HCT116 (cell line): ENCODE data around the gene PRR16.

ENCODE experiments used
- CEBPB ChIP-seq: IDR thresholded peaks from 2 replicates; pipeline ENCODE4 v1.6.1; 2012; ENCODE audit warnings: low read depth
- CTCF ChIP-seq, 3 experiments: fragments of 200-600 bp in 1 of 3; sonication (generic) in 1 of 3; IDR thresholded peaks in 2 of 3; conservative IDR thresholded peaks in 1 of 3; 2 replicates each; pipeline ENCODE4 v1.5.1; 2012 to 2017; ENCODE audit warnings: low read depth in 2 of 3, low read length in 2 of 3, antibody characterized with exemption in 1 of 3, borderline replicate concordance in 1 of 3, control low read depth in 1 of 3, mild to moderate bottlenecking in 1 of 3, mixed read lengths in 1 of 3, mixed run types in 1 of 3, moderate library complexity in 1 of 3; ENCODE audit not compliant: insufficient read depth in 1 of 3
- EZH2 ChIP-seq: fragments of 200-600 bp; sonication (generic); IDR thresholded peaks from 2 replicates; pipeline ENCODE4 v1.6.1; 2017; ENCODE audit warnings: antibody characterized with exemption, mixed run types
- EZH2phosphoT487 ChIP-seq: fragments of 200-600 bp; IDR thresholded peaks from 2 replicates; pipeline ENCODE4 v1.6.1; 2018; ENCODE audit warnings: antibody characterized with exemption, borderline replicate concordance
- POLR2A ChIP-seq: IDR thresholded peaks from 2 replicates; pipeline ENCODE4 v1.7.0; 2011; ENCODE audit warnings: borderline replicate concordance; ENCODE audit not compliant: insufficient read depth, insufficient read length; ENCODE audit errors: extremely low read depth
- POLR2AphosphoS5 ChIP-seq: IDR thresholded peaks from 2 replicates; pipeline ENCODE4 v1.6.1; 2011; ENCODE audit warnings: mild to moderate bottlenecking, low read depth, low read length, moderate library complexity
- RAD21 ChIP-seq: IDR thresholded peaks from 2 replicates; pipeline ENCODE4 v1.6.1; 2012; ENCODE audit warnings: low read depth, mild to moderate bottlenecking
- SIN3A ChIP-seq: IDR thresholded peaks from 2 replicates; pipeline ENCODE4 v1.6.1; 2012; ENCODE audit warnings: low read depth
- SRF ChIP-seq: IDR thresholded peaks from 2 replicates; pipeline ENCODE4 v1.6.1; 2012; ENCODE audit warnings: low read depth
- TCF7L2 ChIP-seq: IDR thresholded peaks from 2 replicates; pipeline ENCODE4 v1.7.0; 2011; ENCODE audit warnings: borderline replicate concordance, inconsistent platforms; ENCODE audit not compliant: insufficient read depth, insufficient read length; ENCODE audit errors: extremely low read depth

GRCh38 chr5:120512068-120512467 lies 48.0 kb downstream of the PRR16 start:
- TF ChIP-seq CTCF (IDR thresholded peaks at IDR 0.05 in 2 of 3, conservative IDR thresholded peaks at IDR 0.05 in 1 of 3; ENCODE audit: borderline replicate concordance in 1 of 3, insufficient read depth in 1 of 3, low read depth in 2 of 3, low read length in 2 of 3) (no peak), EZH2 (no peak), POLR2A (no peak), SIN3A (no peak), SRF (no peak), CEBPB (no peak), TCF7L2 (no peak), EZH2phosphoT487 (no peak), RAD21 (no peak), POLR2AphosphoS5 (no peak)
